NCI-H2227 treated with DMSO at 0.1 percent for 48 hours (cell line): ENCODE measurements around the gene RTKN.

Experiments
- DNase-seq: peaks from one replicate; lab custom pipeline; 2025; lab: John Stamatoyannopoulos, UW

RTKN gene

DNA sequence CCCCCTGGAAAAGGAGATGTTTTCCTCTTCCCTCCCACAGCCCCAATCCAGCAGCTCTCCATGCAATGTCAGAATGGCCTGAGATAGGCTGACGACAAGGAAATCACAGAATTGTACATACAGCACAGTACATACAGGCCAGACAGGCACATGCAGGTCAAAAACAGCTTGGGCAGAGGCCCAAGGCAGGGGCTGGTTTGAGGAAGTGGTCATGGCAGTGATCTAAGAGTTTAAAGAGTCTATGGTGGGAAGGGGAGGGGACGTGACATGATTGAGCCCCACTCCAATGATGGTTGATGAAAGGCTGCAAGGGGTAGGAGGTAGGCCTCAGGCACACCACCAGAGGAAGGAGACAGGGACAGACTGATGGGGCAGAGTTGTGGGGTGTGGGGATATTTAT is 65.9 kb downstream of the RTKN start:
- DNase-seq = no peak
